K562 (cell line): ENCODE measurements around the gene ARMH3. TPM values are rescaled to one million over a fixed set of nuclear protein-coding genes. Genes with fewer than 3 reads are reported as not detected.

Experiments
- ATAC-seq: fragments of 200-7000 bp; cut with Tn5 transposase; 3 replicates; pipeline ENCODE4 v1.9.1; 2020; ENCODE audit warnings: moderate library complexity
- BruUV-seq: library from RNA; stranded (reverse); fragments of 400-500 nt; replicated peaks from 2 replicates; lab custom pipeline; 2021; lab: Mats Ljungman, UMichigan
- CTCF ChIA-PET: fragments of 300-600 bp; formaldehyde crosslinking; extraction: SDS; loops from one replicate; lab custom pipeline; 2021; ENCODE audit warnings: low intra/inter-chr PET ratio; lab: Yijun Ruan, JAX
- POLR2A ChIA-PET: fragments of 300-600, 350-650 bp; sonication (Branson Sonifier 250); formaldehyde crosslinking; extraction: SDS; loops from one replicate; lab custom pipeline; 2021; ENCODE audit warnings: antibody characterized with exemption, inconsistent platforms; lab: Yijun Ruan, JAX
- DNase-seq, 4 experiments: peaks; one replicate each; pipeline versions ENCODE4 v3.0.0 to v3.0.0-alpha.2; 2011 to 2018; ENCODE audit warnings: low spot score in 3 of 4, mixed read lengths in 3 of 4; ENCODE audit errors: extremely low read depth in 1 of 4
- FAIRE-seq: peaks from 2 replicates; lab custom pipeline; 2011; peaks lifted over from hg19 to GRCh38; lab: Jason Lieb, UNC
- H2AFZ ChIP-seq: 2 replicates; pipeline ENCODE4 v1.6.0; 2011; ENCODE audit warnings: low read depth, low read length, control low read depth, inconsistent platforms
- H3K27ac ChIP-seq: fragments of 200-600 bp; 3 replicates; pipeline ENCODE4 v1.8.0; 2011; ENCODE audit warnings: low read depth, mild to moderate bottlenecking, control low read depth, inconsistent platforms, low read length, moderate library complexity, mixed read lengths; ENCODE audit errors: extremely low read depth
- H3K27me3 ChIP-seq, 2 experiments: fragments of 300-600 bp in 1 of 2; 2 replicates in 1 of 2; 3 replicates in 1 of 2; pipeline versions ENCODE4 v1.6.0 to v1.8.0; 2011; ENCODE audit warnings: inconsistent platforms in 2 of 2, low read length in 2 of 2, mild to moderate bottlenecking in 1 of 2, mixed read lengths in 1 of 2, moderate library complexity in 1 of 2; ENCODE audit not compliant: control insufficient read depth in 2 of 2, insufficient read depth in 2 of 2
- H3K36me3 ChIP-seq: fragments of 300-600 bp; 3 replicates; pipeline ENCODE4 v1.8.0; 2011; ENCODE audit warnings: mild to moderate bottlenecking, low read length, inconsistent platforms; ENCODE audit not compliant: control insufficient read depth, insufficient read depth
- H3K4me1 ChIP-seq, 2 experiments: fragments of 200-600 bp in 1 of 2; replicated peaks in 1 of 2; 2 replicates in 1 of 2; 3 replicates in 1 of 2; pipeline versions ENCODE4 v1.5.1 to v1.8.0; 2011; ENCODE audit warnings: inconsistent platforms in 2 of 2, low read length in 2 of 2, mild to moderate bottlenecking in 1 of 2, mixed read lengths in 1 of 2, moderate library complexity in 1 of 2; ENCODE audit not compliant: control insufficient read depth in 2 of 2, insufficient read depth in 2 of 2
- H3K4me2 ChIP-seq: 2 replicates; pipeline ENCODE4 v1.6.1; 2011; ENCODE audit warnings: low read length, control low read depth, inconsistent platforms, mixed read lengths; ENCODE audit not compliant: insufficient read depth
- H3K4me3 ChIP-seq: fragments of 200-600 bp; sonication (generic), shearing (Covaris generic); 2 replicates; pipeline ENCODE4 v1.5.1; 2016; ENCODE audit warnings: control low read depth, inconsistent platforms
- H3K79me2 ChIP-seq: fragments of 200-600 bp; 3 replicates; pipeline ENCODE4 v1.8.0; 2011; ENCODE audit warnings: low read length, inconsistent platforms; ENCODE audit not compliant: control insufficient read depth, insufficient read depth
- H3K9ac ChIP-seq, 2 experiments: 2 replicates each; pipeline versions ENCODE4 v1.6.0 to v1.6.1; 2011; ENCODE audit warnings: low read depth in 2 of 2, low read length in 2 of 2, control low read depth in 1 of 2, inconsistent platforms in 1 of 2, mild to moderate bottlenecking in 1 of 2, mixed read lengths in 1 of 2; ENCODE audit not compliant: insufficient read depth in 1 of 2
- H3K9me1 ChIP-seq: one replicate; pipeline ENCODE4 v1.6.0; 2011; ENCODE audit warnings: inconsistent platforms, mild to moderate bottlenecking, low read length, moderate library complexity; ENCODE audit not compliant: control insufficient read depth, insufficient read depth
- H3K9me3 ChIP-seq: replicated peaks from 2 replicates; pipeline ENCODE4 v1.5.1; 2011; ENCODE audit warnings: low read depth, low read length, inconsistent platforms; ENCODE audit not compliant: control insufficient read depth, insufficient read depth
- H4K20me1 ChIP-seq: replicated peaks from 2 replicates; pipeline ENCODE4 v1.6.1; 2011; ENCODE audit warnings: low read length, inconsistent platforms, mixed read lengths; ENCODE audit not compliant: control insufficient read depth, insufficient read depth
- ARNT ChIP-seq, 2 experiments: fragments of 450-650 bp; IDR thresholded peaks; 2 replicates each; pipeline ENCODE4 v1.6.1; 2016; ENCODE audit warnings: mild to moderate bottlenecking in 1 of 2
- C11orf30 ChIP-seq: fragments of 450-650 bp; IDR thresholded peaks from 2 replicates; pipeline ENCODE4 v1.6.1; 2016; ENCODE audit warnings: low read depth, mild to moderate bottlenecking
- CLOCK ChIP-seq: fragments of 250-450 bp; sonication (Bioruptor Pico); IDR thresholded peaks from 2 replicates; pipeline ENCODE4 v1.4.0; 2020; ENCODE audit warnings: mild to moderate bottlenecking, moderate library complexity, borderline replicate concordance
- CREB3 ChIP-seq: fragments of 450-650 bp; conservative IDR thresholded peaks from 2 replicates; pipeline ENCODE4 v1.6.1; 2016; ENCODE audit warnings: missing genetic modification characterization, low read depth, mild to moderate bottlenecking, missing compliant biosample characterization, moderate library complexity
- CREM ChIP-seq: IDR thresholded peaks from 2 replicates; pipeline ENCODE4 v1.6.1; 2014; ENCODE audit warnings: antibody characterized with exemption, low read depth
- FOXK2 ChIP-seq, 2 experiments: fragments of 450-650 bp; IDR thresholded peaks in 1 of 2; conservative IDR thresholded peaks in 1 of 2; 2 replicates each; pipeline ENCODE4 v1.6.1; 2016; ENCODE audit warnings: low read depth in 2 of 2, mild to moderate bottlenecking in 1 of 2
- HMG20A ChIP-seq: fragments of 450-650 bp; formaldehyde crosslinking; conservative IDR thresholded peaks from 2 replicates; pipeline ENCODE4 v1.4.0; 2020; ENCODE audit warnings: mild to moderate bottlenecking, mixed read lengths
- ID3 ChIP-seq, 2 experiments: fragments of 250-450 bp in 1 of 2; fragments of 450-650 bp in 1 of 2; sonication (Bioruptor Pico) in 1 of 2; IDR thresholded peaks; 2 replicates each; pipeline versions ENCODE4 v1.6.1 to v1.8.0; 2016 to 2021; ENCODE audit warnings: mild to moderate bottlenecking in 2 of 2, moderate library complexity in 2 of 2, missing compliant biosample characterization in 1 of 2, missing genetic modification characterization in 1 of 2
- PHF20 ChIP-seq: fragments of 450-650 bp; IDR thresholded peaks from 2 replicates; pipeline ENCODE4 v1.6.1; 2018; ENCODE audit not compliant: partially characterized antibody
- POLR2B ChIP-seq: fragments of 450-650 bp; IDR thresholded peaks from 2 replicates; pipeline ENCODE4 v1.6.1; 2018; ENCODE audit warnings: low read depth; ENCODE audit not compliant: partially characterized antibody
- RNF219 ChIP-seq: fragments of 250-450 bp; sonication (Bioruptor Pico); IDR thresholded peaks from 2 replicates; pipeline ENCODE4 v1.5.0; 2022; ENCODE audit warnings: mild to moderate bottlenecking
- SAFB ChIP-seq: fragments of 200-400 bp; formaldehyde crosslinking; IDR thresholded peaks from 2 replicates; pipeline ENCODE4 v1.6.1; 2017; ENCODE audit warnings: low read depth, low read length, borderline replicate concordance
- STAT5B ChIP-seq: fragments of 250-450 bp; sonication (Bioruptor Pico); IDR thresholded peaks from 2 replicates; pipeline ENCODE4 v1.8.0; 2021; ENCODE audit warnings: mild to moderate bottlenecking, inconsistent platforms
- THRB ChIP-seq: fragments of 450-650 bp; formaldehyde crosslinking; conservative IDR thresholded peaks from 2 replicates; pipeline ENCODE4 v1.4.0; 2022; ENCODE audit warnings: mild to moderate bottlenecking, missing genetic modification characterization
- ZNF347 ChIP-seq: fragments of 450-650 bp; formaldehyde crosslinking; IDR thresholded peaks from 2 replicates; pipeline ENCODE4 v1.4.0; 2020; ENCODE audit warnings: low read depth, mild to moderate bottlenecking, moderate library complexity
- WGBS: fragments of 100-300 bp; shearing (Covaris generic); methylation state at CpG from one replicate; pipeline ENCODE4 v1.1.6; 2016; ENCODE audit warnings: low coverage, mixed read lengths; ENCODE audit not compliant: insufficient coverage; ENCODE audit errors: missing lambda C conversion rate; 5-methylcytosine and 5-hydroxymethylcytosine counted together
- in situ Hi-C: fragments of 300-500 bp; cut with MboI; formaldehyde crosslinking; loops from 4 replicates; pipeline ENCODE4 v1.15.0; 2018; ENCODE audit warnings: inconsistent platforms, mixed read lengths
- intact Hi-C: fragments of 100-400 bp; cut with micrococcal nuclease; formaldehyde crosslinking; loops from 2 replicates; pipeline ENCODE4 v1.14.2; 2022
- polyA plus RNA-seq, 8 experiments: library from polyadenylated mRNA; depleted of rRNA in 4 of 8; stranded (reverse) in 5 of 8; unstranded in 3 of 8; fragments of >200 nt; fragmentation: Nextera tagmentation in 2 of 8; fragmentation: Illumina TruSeq in 1 of 8; extraction: Ambion mirVana in 2 of 8; extraction: Trizol in 1 of 8; gene quantifications; 2 replicates each; pipeline versions ENCODE4 v1.2.1 to v1.2.3, GENCODE V29; 2011 to 2014; ENCODE audit warnings: inconsistent platforms in 1 of 8, missing spikeins in 1 of 8
- total RNA-seq, 7 experiments: library from RNA; depleted of rRNA in 6 of 7; stranded (reverse); fragments of >200 nt in 6 of 7; fragmentation: Illumina TruSeq in 2 of 7; extraction: Trizol in 2 of 7; gene quantifications; 2 replicates each; pipeline versions ENCODE4 v1.2.1 to v1.2.3, GENCODE V29; 2011 to 2021; ENCODE audit warnings: low replicate concordance in 1 of 7

ARMH3 gene
- total and polyA plus RNA-seq, 9 of the 15 experiments (the other 6 are each of a cell fraction or from before 2014, with no cell fraction given): 0.29 to 0.73 TPM; not detected in 7

GRCh38 chr10:101848894-101849351 is 207.1 kb downstream of the ARMH3 start:
- in situ Hi-C loops: loop anchor here (25.0 kb wide), 4 partner anchors 513 to 763 kb away; partner anchors contain the start of genes ACTR1A, CUEDC2 and SUFU
- no peak overlapping the region for H3K4me2 ChIP-seq
- H3K9me1 ChIP-seq: no peaks in the 10 kb centered on the region
- H3K9me3 ChIP-seq: no peaks in the 10 kb centered on the region
- H3K27me3 ChIP-seq: no peaks in the 10 kb centered on the region
- no peak for FAIRE-seq
- intact Hi-C loops: loop anchor here (10.0 kb wide), 1 partner anchor 266 kb away; no protein-coding TSS in a partner anchor
- WGBS: no CpG with 5 or more reads among the region's 3 CpGs
- ChIA-PET POLR2A (no interaction called here), CTCF (no interaction called here)
- H4K20me1 ChIP-seq: no peaks in the 10 kb centered on the region
- DNase-seq: no peak
- H3K27ac ChIP-seq: no peak overlapping the region
- no peaks in the 10 kb centered on the region for H3K4me1 ChIP-seq
- H2AFZ ChIP-seq: no peak overlapping the region
- no peaks in the 10 kb centered on the region for H3K79me2 ChIP-seq
- H3K36me3 ChIP-seq: no peaks in the 10 kb centered on the region
- ATAC-seq: no peak
- BruUV-seq: no TSS peak
- no peak overlapping the region for H3K4me3 ChIP-seq
- no peak overlapping the region for H3K9ac ChIP-seq
- no peak for TF ChIP-seq HMG20A
- no peak for TF ChIP-seq STAT5B (CRISPR knock-in tag)
- no peak for TF ChIP-seq THRB (CRISPR knock-in tag)
- no peak for TF ChIP-seq FOXK2 (conservative IDR thresholded peaks at IDR 0.05 in 1 of 2, IDR thresholded peaks at IDR 0.05 in 1 of 2; ENCODE audit: low read depth in 2 of 2)
- TF ChIP-seq CREB3 (tag): no peak
- no peak for TF ChIP-seq SAFB
- TF ChIP-seq CREM: no peak
- no peak for TF ChIP-seq PHF20
- TF ChIP-seq POLR2B: no peak
- no peak for TF ChIP-seq ZNF347
- TF ChIP-seq RNF219 (CRISPR knock-in tag): no peak
- no peak for TF ChIP-seq ID3 (CRISPR knock-in tag; IDR thresholded peaks at IDR 0.05)
- no peak for TF ChIP-seq ID3 (tag; IDR thresholded peaks at IDR 0.05)
- no peak for TF ChIP-seq C11orf30
- no peak for TF ChIP-seq ARNT (IDR thresholded peaks at IDR 0.05)
- TF ChIP-seq CLOCK: no peak
